Measurements from ENCODE around the gene ITGB5. TPM values are rescaled to one million over a fixed set of nuclear protein-coding genes. Genes with fewer than 3 reads are reported as not detected.

ITGB5 gene
- total RNA-seq, 1 experiment from 2014 or later, result 77.8 TPM

DNA sequence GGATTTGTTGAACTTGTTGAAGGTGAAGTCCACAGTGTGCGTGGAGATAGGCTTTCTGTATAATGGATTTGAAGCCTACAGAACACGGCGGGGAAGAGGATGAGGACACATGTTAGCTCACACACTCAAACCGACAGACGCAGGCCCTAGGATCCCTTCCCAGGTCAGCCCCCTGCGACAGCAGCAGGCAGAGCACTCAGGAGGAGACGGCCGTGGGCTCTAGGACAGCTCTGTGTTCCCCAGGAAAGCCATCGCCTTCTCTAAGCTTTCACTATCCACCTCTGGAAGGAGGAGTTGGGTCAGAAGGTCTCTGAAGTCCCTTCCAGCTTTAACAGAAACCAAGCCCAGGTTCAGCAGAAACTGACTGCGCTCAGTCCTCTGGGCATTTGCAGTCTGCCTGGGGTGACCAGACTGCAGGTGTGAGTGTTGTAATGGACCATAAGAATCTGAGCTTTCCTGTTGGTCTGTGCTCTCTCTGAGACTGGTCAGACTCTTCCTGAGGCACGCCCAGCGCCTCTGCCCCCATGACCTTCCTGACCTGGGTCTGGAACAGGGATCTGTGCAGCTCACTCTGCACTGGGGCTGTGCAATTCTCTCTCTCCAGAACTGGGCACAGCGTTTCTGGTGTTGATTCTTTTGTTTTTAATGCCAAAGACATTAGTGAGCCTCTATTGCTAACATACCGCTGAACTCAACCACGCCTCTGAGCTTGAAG is 123.4 kb downstream of the ITGB5 start:
- no peak overlapping the region for H3K4me3 ChIP-seq (replicated peaks in 1 of 2; ENCODE audit: low read depth in 1 of 2, low read length in 2 of 2)
- H3K9ac ChIP-seq (ENCODE audit: low read length), result no peak overlapping the region
- no peaks in the 10 kb centered on the region for H4K20me1 ChIP-seq (ENCODE audit: insufficient read depth)
- intact Hi-C loops (cut with micrococcal nuclease), result loop anchor here (5.0 to 10.0 kb wide), 3 partner anchors 199 to 818 kb away; no protein-coding TSS in a partner anchor
- ATAC-seq (no peak), DNase-seq (ENCODE audit: low read depth, low spot score) (no peak)
- no TSS peak for BruUV-seq (replicated peaks)
- H3K27me3 ChIP-seq (ENCODE audit: insufficient read depth, low read length), result no peaks in the 10 kb centered on the region
- peaks cover 0 to 3% of the 10 kb centered on the region in 2 experiments; a peak in 1 of 4 replicates for H3K36me3 ChIP-seq (ENCODE audit: control insufficient read depth in 1 of 2, insufficient read depth in 2 of 2, low read length in 2 of 2)
- TF ChIP-seq POLR2A (IDR thresholded peaks at IDR 0.05; ENCODE audit: borderline replicate concordance, extremely low read depth, insufficient read depth, insufficient read length) (no peak), EGR1 (IDR thresholded peaks at IDR 0.05; ENCODE audit: low read depth) (no peak), CBX3 (IDR thresholded peaks at IDR 0.05; ENCODE audit: low read depth) (no peak), ELF1 (IDR thresholded peaks at IDR 0.05; ENCODE audit: borderline replicate concordance, low read depth) (no peak), EZH2 (IDR thresholded peaks at IDR 0.05) (no peak), SRF (IDR thresholded peaks at IDR 0.05; ENCODE audit: low read depth) (no peak), JUND (IDR thresholded peaks at IDR 0.05) (no peak), EZH2phosphoT487 (IDR thresholded peaks at IDR 0.05; ENCODE audit: borderline replicate concordance) (no peak), FOSL1 (IDR thresholded peaks at IDR 0.05; ENCODE audit: low read depth) (no peak)
- TF ChIP-seq, protein P1, sequence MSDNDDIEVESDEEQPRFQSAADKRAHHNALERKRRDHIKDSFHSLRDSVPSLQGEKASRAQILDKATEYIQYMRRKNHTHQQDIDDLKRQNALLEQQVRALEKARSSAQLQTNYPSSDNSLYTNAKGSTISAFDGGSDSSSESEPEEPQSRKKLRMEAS (IDR thresholded peaks at IDR 0.05), result no peak
- H3K9me3 ChIP-seq (ENCODE audit: control insufficient read depth in 1 of 2, insufficient read depth in 1 of 2, low read depth in 1 of 2, low read length in 2 of 2), result no peaks in the 10 kb centered on the region
- CTCF ChIA-PET, result interaction anchor here (2.7 kb wide), 1 partner anchor 137 kb away, joined by 10 read pairs; no protein-coding TSS in a partner anchor
- H3K27ac ChIP-seq (ENCODE audit: low read depth, low read length), result no peak overlapping the region
- no peak overlapping the region for H2AFZ ChIP-seq (ENCODE audit: low read depth, low read length, poor library complexity, severe bottlenecking)
- RAD21 ChIA-PET (ENCODE audit: low non-redundant PET in 1 of 2, low total read pairs in 2 of 2, uncharacterized antibody in 2 of 2, unreplicated experiment in 2 of 2), result no interaction called here
- H3K79me2 ChIP-seq (ENCODE audit: insufficient read depth, low read length), result no peaks in the 10 kb centered on the region
- H3K4me2 ChIP-seq (ENCODE audit: low read length), result no peak overlapping the region
- no peaks in the 10 kb centered on the region for H3K9me2 ChIP-seq (ENCODE audit: insufficient read depth)
- H3K4me1 ChIP-seq (ENCODE audit: control insufficient read depth in 1 of 2, insufficient read depth in 2 of 2, low read length in 2 of 2), result peaks cover 0 to 7% of the 10 kb centered on the region in 2 experiments; a peak in 1 of 4 replicates
- POLR2A ChIA-PET, result no interaction called here

GRCh38 chr3:124763206-124763605 is 124.0 kb downstream of the ITGB5 start:
- H3K9ac ChIP-seq (ENCODE audit: low read length), result no peak overlapping the region
- no peak overlapping the region for H2AFZ ChIP-seq (ENCODE audit: low read depth, low read length, poor library complexity, severe bottlenecking)
- ChIA-PET RAD21 (ENCODE audit: low non-redundant PET in 1 of 2, low total read pairs in 2 of 2, uncharacterized antibody in 2 of 2, unreplicated experiment in 2 of 2) (no interaction called here), CTCF (interaction anchor here (2.7 to 4.4 kb wide), 2 partner anchors 138 kb away, joined by 10 to 101 read pairs; no protein-coding TSS in a partner anchor), POLR2A (no interaction called here)
- no peak overlapping the region for H3K4me2 ChIP-seq (ENCODE audit: low read length)
- H3K79me2 ChIP-seq (ENCODE audit: insufficient read depth, low read length), result no peaks in the 10 kb centered on the region
- H3K27ac ChIP-seq (ENCODE audit: low read depth, low read length), result no peak overlapping the region
- no peaks in the 10 kb centered on the region for H3K9me2 ChIP-seq (ENCODE audit: insufficient read depth)
- H3K9me3 ChIP-seq (ENCODE audit: control insufficient read depth in 1 of 2, insufficient read depth in 1 of 2, low read depth in 1 of 2, low read length in 2 of 2), result no peaks in the 10 kb centered on the region
- TF ChIP-seq SP1 (IDR thresholded peaks at IDR 0.05; ENCODE audit: low read depth), result no peak
- intact Hi-C loops (cut with micrococcal nuclease), result loop anchor here (5.0 to 10.0 kb wide), 3 partner anchors 198 to 819 kb away; no protein-coding TSS in a partner anchor
- H3K4me1 ChIP-seq (ENCODE audit: control insufficient read depth in 1 of 2, insufficient read depth in 2 of 2, low read length in 2 of 2), result peaks cover 0 to 7% of the 10 kb centered on the region in 2 experiments; a peak in 1 of 4 replicates
- no peaks in the 10 kb centered on the region for H3K27me3 ChIP-seq (ENCODE audit: insufficient read depth, low read length)
- peaks cover 0 to 3% of the 10 kb centered on the region in 2 experiments; a peak in 1 of 4 replicates for H3K36me3 ChIP-seq (ENCODE audit: control insufficient read depth in 1 of 2, insufficient read depth in 2 of 2, low read length in 2 of 2)
- DNase-seq (ENCODE audit: low read depth, low spot score), result no peak
- no peaks in the 10 kb centered on the region for H4K20me1 ChIP-seq (ENCODE audit: insufficient read depth)
- no peak overlapping the region for H3K4me3 ChIP-seq (replicated peaks in 1 of 2; ENCODE audit: low read depth in 1 of 2, low read length in 2 of 2)
- no TSS peak for BruUV-seq (replicated peaks)
- no peak for ATAC-seq
